Thyroid gland (tissue), 4 donors: Measurements from ENCODE around the gene GPR31. TPM values are rescaled to one million over a fixed set of nuclear protein-coding genes. Genes with fewer than 3 reads are reported as not detected.
A peak's percentile ranks its signal among the peaks of the same experiment; 100 is the strongest.

Experiments
- DNase-seq, 2 donors: peaks; one replicate each; pipeline ENCODE4 v3.0.0-alpha.2; 2019
- H3K27ac ChIP-seq, 3 donors: fragments of 200-600 bp; sonication (generic); 1 replicate in 2 of 3; 2 replicates in 1 of 3; pipeline ENCODE4 v1.5.1; 2016 to 2019; ENCODE audit warnings: mild to moderate bottlenecking in 1 of 3, moderate library complexity in 1 of 3
- H3K27me3 ChIP-seq: fragments of 200-600 bp; sonication (generic); one replicate; pipeline ENCODE4 v1.5.1; 2019
- H3K36me3 ChIP-seq, 2 donors: fragments of 200-600 bp; sonication (generic); one replicate each; pipeline ENCODE4 v1.5.1; 2016 to 2019
- H3K4me1 ChIP-seq, 2 donors: fragments of 200-600 bp; sonication (generic); one replicate each; pipeline ENCODE4 v1.5.1; 2017 to 2019
- H3K4me3 ChIP-seq, 3 donors: fragments of 200-600 bp; sonication (generic); replicated peaks in 1 of 3; 1 replicate in 2 of 3; 2 replicates in 1 of 3; pipeline ENCODE4 v1.5.1; 2016; ENCODE audit warnings: mild to moderate bottlenecking in 1 of 3
- H3K9me3 ChIP-seq: fragments of 200-600 bp; sonication (generic); one replicate; pipeline ENCODE4 v1.5.1; 2017
- CTCF ChIP-seq, 6 experiments: fragments of 200-600 bp in 3 of 6; fragments of 450-650 bp in 3 of 6; sonication (generic) in 3 of 6; IDR thresholded peaks; one replicate each; pipeline ENCODE4 v1.5.1; 2016 to 2019; ENCODE audit warnings: antibody characterized with exemption in 6 of 6, mild to moderate bottlenecking in 2 of 6, inconsistent platforms in 1 of 6, moderate library complexity in 1 of 6
- POLR2A ChIP-seq, 2 donors: fragments of 450-650 bp; IDR thresholded peaks; one replicate each; pipeline ENCODE4 v1.6.1; 2017; ENCODE audit warnings: antibody characterized with exemption in 2 of 2, mild to moderate bottlenecking in 2 of 2, moderate library complexity in 1 of 2
- WGBS, 2 donors: methylation state at CpG; one replicate each; pipeline ENCODE4 v1.1.5; 2017; 5-methylcytosine and 5-hydroxymethylcytosine counted together
- intact Hi-C: fragments of 100-400 bp; cut with DNase I; formaldehyde crosslinking; loops from one replicate; pipeline ENCODE4 v1.15.1; 2023
- total RNA-seq, 4 donors: library from RNA; depleted of rRNA; stranded (reverse); fragments of >200 nt; gene quantifications; one replicate each; pipeline ENCODE4 v1.2.3, GENCODE V29; 2016

GPR31 gene
- total RNA-seq, 4 donors from 2014 or later: not detected

- peak overlapping the region; percentile 17 to 53 (median 36) for H3K27ac ChIP-seq
- 79 to 81% methylated on average over 6 of the region's 6 CpGs for WGBS, 2 donors
- intact Hi-C loops: no loop called here
Observed at GRCh38 chr6:167130008-167130677, 27.6 kb downstream of the GPR31 start.

GRCh38 chr6:167129562-167129961 lies 28.2 kb downstream of the GPR31 start:
- DNase-seq: no peak
- H3K9me3 ChIP-seq: no peaks in the 10 kb centered on the region
- no peaks in the 10 kb centered on the region for H3K27me3 ChIP-seq
- peak overlapping the region in 2 of 3 donors; percentile 9 to 53 for H3K27ac ChIP-seq
- WGBS, 2 donors: 89 to 93% methylated on average over 4 of the region's 4 CpGs
- no peak for TF ChIP-seq CTCF (IDR thresholded peaks at IDR 0.05)
- TF ChIP-seq POLR2A (IDR thresholded peaks at IDR 0.05): no peak
- no peaks in the 10 kb centered on the region for H3K36me3 ChIP-seq
- no peak overlapping the region for H3K4me3 ChIP-seq
- intact Hi-C loops: no loop called here
- H3K4me1 ChIP-seq: peaks cover 12 to 21% of the 10 kb centered on the region in 2 donors

More at GRCh38 chr6:167130008-167130677, 27.6 kb downstream of the GPR31 start:
- TF ChIP-seq POLR2A (IDR thresholded peaks at IDR 0.05) (no peak), CTCF (IDR thresholded peaks at IDR 0.05) (no peak)
- Histone ChIP-seq H3K4me1 (peaks cover 12 to 21% of the 10 kb centered on the region in 2 donors), H3K4me3 (no peak overlapping the region), H3K36me3 (no peaks in the 10 kb centered on the region), H3K9me3 (no peaks in the 10 kb centered on the region), H3K27me3 (no peaks in the 10 kb centered on the region)
- no peak for DNase-seq

- intact Hi-C loops: no loop called here
- Histone ChIP-seq H3K27me3 (no peaks in the 10 kb centered on the region), H3K27ac (peak overlapping the region in 2 of 3 donors; percentile 9 to 53), H3K9me3 (no peaks in the 10 kb centered on the region), H3K4me1 (peaks cover 12 to 21% of the 10 kb centered on the region in 2 donors), H3K36me3 (no peaks in the 10 kb centered on the region), H3K4me3 (no peak overlapping the region)
- no peak for DNase-seq
- 81 to 89% methylated on average over 6 of the region's 6 CpGs for WGBS, 2 donors
- TF ChIP-seq POLR2A (IDR thresholded peaks at IDR 0.05) (no peak), CTCF (IDR thresholded peaks at IDR 0.05) (no peak)
Observed at GRCh38 chr6:167129159-167129558, 28.6 kb downstream of the GPR31 start.

- TF ChIP-seq CTCF (IDR thresholded peaks at IDR 0.05): no peak
- no peak for TF ChIP-seq POLR2A (IDR thresholded peaks at IDR 0.05)
- H3K27ac ChIP-seq: no peak overlapping the region
- no peak for DNase-seq
- no peaks in the 10 kb centered on the region for H3K36me3 ChIP-seq
- H3K4me3 ChIP-seq: no peak overlapping the region
- H3K4me1 ChIP-seq: peaks cover 12 to 21% of the 10 kb centered on the region in 2 donors
- WGBS, 2 donors: 90 to 92% methylated on average over 14 of the region's 14 CpGs
- H3K9me3 ChIP-seq: no peaks in the 10 kb centered on the region
- intact Hi-C loops: no loop called here
- no peaks in the 10 kb centered on the region for H3K27me3 ChIP-seq
Observed at GRCh38 chr6:167127785-167128531, 29.8 kb downstream of the GPR31 start.

GRCh38 chr6:167125855-167126349 lies 31.9 kb downstream of the GPR31 start:
- no peak for DNase-seq
- 94 to 95% methylated on average over 3 of the region's 3 CpGs for WGBS, 2 donors
- intact Hi-C loops: no loop called here
- no peaks in the 10 kb centered on the region for H3K36me3 ChIP-seq
- no peak for TF ChIP-seq POLR2A (IDR thresholded peaks at IDR 0.05)
- TF ChIP-seq CTCF (IDR thresholded peaks at IDR 0.05): no peak
- no peak overlapping the region for H3K27ac ChIP-seq
- H3K4me3 ChIP-seq: no peak overlapping the region
- no peaks in the 10 kb centered on the region for H3K27me3 ChIP-seq
- H3K9me3 ChIP-seq: no peaks in the 10 kb centered on the region
- H3K4me1 ChIP-seq: peaks cover 6 to 13% of the 10 kb centered on the region in 2 donors
